GM18861 (cell line): ENCODE measurements around the gene ASB2.

Experiments
- ATAC-seq: cut with Tn5 transposase; IDR thresholded peaks from one replicate; pipeline ENCODE4 v1.9.1; 2021; ENCODE audit not compliant: unreplicated experiment

ASB2 gene

DNA sequence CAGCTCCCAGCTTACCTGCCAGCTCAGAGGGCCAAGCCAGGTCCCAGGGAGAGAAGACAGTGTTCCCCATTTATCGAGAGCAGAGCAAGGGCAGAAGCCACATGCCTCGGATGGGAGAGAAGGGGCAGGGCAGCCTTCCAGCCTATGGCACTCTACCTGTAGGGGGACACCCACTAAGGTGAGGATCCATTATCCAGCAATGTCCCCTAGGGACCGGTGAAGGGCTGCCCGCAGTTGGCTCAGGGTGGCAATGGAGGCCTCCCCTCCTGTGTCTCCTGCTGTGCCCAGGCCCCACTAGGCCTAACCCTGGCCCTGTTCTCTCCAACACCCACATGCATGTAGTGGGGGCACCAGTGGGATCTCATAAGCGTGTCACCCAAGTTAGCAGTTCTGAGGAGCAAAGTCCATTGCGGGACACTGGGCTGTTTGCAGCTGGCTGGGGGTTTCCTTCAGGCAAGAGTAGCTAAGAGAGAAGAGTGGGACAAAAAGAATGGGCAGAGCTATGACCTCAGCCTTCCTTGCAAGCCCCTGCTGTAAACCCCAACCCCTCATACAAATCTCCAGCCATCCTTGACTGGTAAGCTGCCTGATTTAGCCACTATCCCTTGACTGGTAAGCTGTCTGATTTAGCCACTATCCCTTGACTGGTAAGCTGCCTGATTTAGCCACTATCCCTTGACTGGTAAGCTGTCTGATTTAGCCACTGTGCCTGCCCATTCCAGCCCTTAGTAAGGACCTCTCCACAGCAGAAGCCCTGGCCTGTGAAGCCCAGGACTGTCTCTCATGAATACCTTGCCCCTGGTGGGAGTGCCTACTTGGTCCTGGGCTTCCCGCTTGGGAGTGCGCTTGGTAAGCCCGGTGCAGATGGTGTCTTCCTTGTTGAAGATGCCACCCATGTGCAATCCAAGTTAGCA is 5.2 kb upstream of the ASB2 start:
- ATAC-seq = no peak

DNA sequence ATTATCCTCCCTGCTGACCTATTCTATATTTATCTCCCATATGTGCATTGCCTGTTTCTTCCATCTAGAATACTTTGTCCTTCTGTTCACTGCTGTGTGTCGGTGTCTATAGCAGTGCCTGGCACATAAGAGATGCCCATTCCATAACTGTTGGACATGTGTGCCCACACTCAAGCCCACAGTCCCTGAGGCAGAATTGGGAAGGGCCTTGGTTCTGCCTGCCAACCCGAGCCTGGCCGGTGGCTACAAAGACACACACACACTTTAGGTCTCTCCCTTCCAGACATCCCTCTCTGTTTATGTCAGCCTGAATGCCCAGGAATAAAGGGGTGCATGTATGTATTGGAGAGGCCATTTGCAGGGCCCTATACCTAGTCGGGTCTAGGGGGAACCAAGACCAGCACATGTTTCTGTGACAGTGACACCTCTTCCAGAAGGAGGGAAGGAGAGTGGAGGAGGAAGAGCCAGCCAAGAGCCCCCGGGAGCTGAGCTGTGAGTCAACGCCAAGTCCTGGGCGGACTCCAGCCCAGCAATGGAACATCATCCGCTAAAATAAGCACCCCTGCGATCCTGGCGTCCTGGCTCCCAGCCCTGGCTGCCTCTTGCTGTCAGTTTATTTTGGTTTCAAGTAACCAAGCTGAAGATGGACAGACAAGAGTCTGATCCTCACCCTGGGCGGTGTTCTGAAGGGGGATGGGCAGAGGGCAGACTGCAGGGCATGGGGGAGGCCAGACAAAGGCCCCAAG is 4.3 kb upstream of the ASB2 start:
- ATAC-seq = no peak

DNA sequence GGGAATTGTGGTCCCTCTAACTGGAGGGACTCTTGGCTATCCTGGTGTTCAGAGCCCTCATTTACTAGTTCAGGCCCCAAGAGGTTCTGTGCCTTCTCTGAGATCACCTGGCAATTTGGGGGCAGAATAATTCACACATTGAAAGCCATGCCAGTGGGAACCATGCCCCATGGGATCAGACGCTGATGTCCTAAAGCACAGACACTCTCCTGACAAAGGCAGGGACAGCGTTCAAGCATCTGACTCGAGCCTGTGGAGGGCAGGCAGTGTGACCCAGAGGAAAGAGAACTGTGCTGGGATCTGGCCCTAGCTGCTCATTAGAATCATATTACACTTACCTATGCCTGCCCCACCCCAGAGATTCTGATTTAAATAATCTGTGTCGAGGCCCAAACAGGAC is 2.4 kb upstream of the ASB2 start:
- ATAC-seq = no peak

DNA sequence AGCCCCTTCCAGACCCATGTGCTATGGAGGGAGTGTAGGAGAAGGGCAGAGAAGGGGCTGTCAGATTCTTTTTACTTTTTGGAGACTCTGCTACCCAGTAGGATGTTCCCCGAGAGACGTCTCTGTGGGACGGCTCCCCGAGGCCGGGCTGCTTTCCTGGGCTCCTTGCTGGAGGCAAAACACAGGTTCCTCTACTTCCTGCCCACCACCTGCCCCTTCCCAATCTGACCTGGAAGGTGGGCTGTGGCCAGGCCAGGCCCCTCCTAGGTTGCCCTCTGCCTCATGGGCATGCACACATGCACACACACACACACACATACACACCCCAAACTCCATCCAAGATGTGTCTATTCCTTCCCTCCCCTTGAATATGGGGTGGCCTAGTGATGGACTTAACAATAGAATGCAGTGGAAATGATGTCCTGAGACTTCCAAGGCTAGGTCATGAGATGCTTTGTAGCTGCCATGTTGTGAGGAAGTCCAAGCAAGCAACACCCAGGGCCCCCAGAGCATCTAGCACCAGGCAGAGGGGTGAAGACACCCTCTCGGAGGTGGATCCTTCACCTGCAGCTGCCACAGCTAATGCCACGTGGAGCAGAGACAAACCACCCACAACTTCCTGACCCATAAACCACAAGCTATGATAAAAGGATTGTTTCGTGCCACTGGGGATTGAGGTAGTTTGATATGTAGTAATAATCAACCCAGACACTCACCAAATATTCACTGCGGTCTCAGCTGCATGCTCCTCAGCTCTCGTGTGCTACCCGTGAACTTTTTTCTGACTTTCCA is 1.6 kb upstream of the ASB2 start:
- ATAC-seq = peak; percentile 63

DNA sequence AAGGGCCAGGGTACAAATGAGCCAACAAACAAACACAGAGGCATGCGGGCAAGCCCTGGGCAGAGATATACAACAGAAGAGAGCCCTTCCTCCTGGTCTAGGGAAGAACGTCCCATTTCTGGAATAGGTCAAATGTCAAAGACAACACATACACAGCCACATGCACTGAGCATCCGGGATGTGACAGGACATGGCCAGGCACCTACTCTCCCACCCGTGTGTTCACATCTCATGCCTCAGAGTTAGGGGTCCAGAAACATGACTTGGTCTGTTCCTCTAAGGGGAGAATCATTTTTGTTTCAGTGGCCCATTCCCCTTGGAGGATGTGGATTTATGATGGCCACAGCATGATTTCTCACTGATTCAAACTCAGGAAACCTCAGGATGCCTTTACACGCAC is 801 bp upstream of the ASB2 start:
- ATAC-seq = no peak

GRCh38 chr14:93975791-93976476 is 436 bp downstream of the ASB2 start:
- peak; percentile 61 for ATAC-seq

- no peak for ATAC-seq
Measured at GRCh38 chr14:93974833-93975232, 1.5 kb downstream of the ASB2 start.

DNA sequence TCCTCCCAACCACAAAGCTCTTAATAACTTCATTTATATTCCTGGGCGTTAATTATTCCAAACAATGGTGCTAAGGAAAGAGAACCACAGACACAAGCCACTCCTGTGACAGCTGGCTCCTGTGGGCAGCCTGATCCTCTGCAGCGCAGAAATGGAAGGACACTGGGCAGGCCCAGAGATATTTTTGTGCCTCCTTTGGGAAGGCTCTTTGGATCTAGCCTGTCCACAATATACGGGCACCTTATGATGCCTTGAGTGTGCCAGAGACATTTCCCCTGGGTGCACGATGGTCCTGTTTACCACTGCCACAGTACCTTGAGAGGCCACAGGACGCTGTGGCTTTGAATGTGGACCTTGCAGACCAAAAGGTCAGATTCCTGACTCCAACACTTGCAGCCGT is 2.1 kb downstream of the ASB2 start:
- ATAC-seq = no peak

DNA sequence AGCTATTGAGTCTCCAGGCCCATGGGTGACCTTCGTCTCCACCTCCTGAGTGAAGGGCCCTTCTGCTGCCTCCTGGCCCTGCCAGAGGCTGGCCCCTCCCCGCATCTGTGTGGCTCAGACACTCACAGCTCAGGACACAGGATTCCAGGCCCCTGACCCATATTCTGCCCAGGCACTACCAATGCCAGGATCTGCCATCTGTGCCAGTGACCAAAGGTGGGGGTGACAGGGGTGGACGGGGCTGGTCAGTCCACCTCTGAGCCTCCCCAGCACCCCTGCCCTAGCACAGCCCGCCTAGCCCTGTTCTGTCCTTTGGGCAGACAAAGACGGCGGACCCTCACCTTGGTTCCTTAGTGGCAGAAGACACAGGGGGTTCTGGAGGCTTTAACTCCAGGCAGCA is 2.8 kb downstream of the ASB2 start:
- no peak for ATAC-seq

DNA sequence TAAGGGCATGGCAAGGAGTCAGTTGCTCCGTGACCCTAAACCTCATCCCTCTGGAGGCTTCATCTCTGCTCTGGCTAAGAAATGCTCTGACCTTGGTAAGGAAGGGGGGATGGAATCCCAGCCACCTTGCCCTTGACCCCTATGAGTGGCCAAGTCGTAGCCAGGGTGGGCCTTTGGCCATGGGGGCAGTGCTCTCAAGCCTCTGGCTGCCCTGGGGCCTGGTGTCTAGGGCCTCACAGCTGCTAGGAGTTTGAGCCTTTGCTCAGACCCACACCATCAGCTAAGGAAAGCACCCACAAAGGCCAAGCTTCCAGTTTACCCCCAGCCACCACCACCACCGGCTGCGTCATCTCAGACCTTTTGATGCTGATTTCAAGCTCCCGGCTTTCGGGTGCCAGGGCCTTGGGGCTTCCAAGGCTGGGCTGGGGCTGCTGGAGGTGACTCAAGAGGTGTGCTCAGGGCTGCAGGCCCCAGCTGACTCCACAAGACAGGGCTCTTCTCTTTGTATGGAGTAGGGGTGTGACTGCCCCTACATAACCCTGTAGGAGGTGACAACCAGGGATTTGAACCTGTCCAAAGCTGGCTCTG is 3.7 kb downstream of the ASB2 start:
- ATAC-seq = no peak

- ATAC-seq = no peak
Measured at GRCh38 chr14:93971635-93972027, 4.7 kb downstream of the ASB2 start.

GRCh38 chr14:93970965-93971634 is 5.3 kb downstream of the ASB2 start:
- peak; percentile 25 for ATAC-seq

- ATAC-seq = no peak
Measured at GRCh38 chr14:93970585-93970964, 5.8 kb downstream of the ASB2 start.

DNA sequence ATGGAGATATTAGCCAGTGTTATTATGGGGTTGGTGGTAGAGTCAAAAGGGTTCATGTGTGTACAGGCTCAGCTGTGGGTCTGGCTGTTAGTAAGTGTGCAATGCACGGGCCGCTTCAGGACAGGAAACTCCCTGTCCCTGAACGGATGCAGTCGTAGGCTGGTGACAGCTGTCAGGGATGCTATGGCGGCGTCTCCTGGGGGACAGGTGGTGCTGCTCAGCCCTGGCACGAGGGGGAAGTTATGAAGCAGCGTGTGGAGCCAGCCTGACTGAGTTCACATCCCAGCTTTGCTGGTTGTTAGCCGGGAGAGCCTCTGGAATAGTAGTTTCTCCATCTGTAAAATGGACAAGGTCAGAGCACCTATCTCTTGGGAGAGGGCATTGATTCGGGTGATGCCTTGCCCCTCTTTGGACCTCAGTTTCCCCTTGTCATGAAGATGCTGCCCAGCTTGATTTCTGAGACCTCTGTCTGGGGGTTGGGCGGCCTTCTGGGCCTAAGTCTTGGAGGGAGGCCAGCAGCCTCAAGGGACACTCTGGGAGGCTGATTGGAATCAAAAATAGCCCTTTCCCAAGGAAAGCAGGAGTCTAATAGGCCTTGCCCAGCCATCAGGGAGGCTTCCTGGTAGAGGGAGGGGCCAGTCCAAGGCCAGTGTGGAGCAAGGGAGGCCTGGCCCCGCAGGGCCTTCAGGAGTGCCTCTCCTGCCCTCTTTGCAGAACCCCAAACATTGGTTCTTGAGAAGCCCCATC is 7.1 kb downstream of the ASB2 start:
- peak; percentile 20 for ATAC-seq

DNA sequence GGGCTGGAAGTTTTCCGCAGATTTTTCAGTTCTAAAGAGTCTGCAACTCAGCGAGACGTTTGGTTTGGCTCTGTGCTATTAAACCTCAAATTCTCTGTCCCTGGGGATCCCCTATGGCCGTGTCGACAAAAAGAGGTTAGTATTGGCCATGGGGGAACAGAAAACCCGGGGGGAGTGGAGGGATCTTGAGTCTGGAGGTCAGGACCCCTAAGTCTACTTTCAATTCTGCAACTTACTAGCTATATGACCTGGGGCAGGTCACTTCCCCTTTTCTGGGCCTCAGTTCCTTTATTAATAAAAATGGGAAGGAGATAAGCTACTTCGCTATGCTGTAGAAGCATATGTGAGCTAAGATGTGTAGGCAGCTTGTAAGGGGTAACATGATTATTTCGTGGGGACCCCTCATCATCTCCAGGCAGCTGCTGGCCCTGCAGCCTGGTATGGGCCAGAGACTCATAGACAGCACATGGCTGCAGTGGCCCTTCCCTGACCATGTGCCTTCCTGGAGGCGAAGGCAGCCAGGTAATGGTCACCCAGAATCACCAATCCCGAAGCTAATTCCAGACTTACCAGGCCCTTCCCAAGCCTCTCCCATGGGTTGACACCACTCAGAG is 8.6 kb downstream of the ASB2 start:
- ATAC-seq = peak; percentile 35

GRCh38 chr14:93965946-93966474 is 10.4 kb downstream of the ASB2 start:
- ATAC-seq = no peak

DNA sequence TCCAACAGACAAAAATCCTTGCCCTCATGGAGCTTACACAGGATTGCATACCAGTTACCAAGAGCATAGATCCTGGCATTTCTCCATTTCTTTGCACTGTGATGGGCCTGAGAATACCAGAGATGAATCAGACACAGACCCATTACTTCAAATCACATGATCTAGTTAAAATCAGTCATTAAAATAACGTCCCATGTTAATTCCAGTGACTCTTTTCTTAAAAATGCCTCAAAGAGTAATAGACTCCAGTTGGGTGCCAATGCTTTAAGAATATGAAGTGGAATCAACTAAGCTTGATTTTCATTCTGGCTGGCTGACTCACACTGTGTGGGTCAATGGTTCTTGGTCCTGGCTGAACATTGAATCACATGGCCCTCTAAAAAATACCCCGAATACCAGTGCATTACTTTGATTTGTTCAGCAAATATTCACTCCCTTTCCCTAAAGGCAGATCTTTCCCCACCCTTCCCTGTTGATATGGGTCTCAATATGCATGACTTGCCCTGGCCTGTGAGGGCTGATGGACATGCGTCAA is 11.0 kb downstream of the ASB2 start:
- no peak for ATAC-seq

- ATAC-seq = no peak
Measured at GRCh38 chr14:93964820-93965286, 11.5 kb downstream of the ASB2 start.
